Measurements from ENCODE around the gene DTNA.

Gene DTNA

DNA sequence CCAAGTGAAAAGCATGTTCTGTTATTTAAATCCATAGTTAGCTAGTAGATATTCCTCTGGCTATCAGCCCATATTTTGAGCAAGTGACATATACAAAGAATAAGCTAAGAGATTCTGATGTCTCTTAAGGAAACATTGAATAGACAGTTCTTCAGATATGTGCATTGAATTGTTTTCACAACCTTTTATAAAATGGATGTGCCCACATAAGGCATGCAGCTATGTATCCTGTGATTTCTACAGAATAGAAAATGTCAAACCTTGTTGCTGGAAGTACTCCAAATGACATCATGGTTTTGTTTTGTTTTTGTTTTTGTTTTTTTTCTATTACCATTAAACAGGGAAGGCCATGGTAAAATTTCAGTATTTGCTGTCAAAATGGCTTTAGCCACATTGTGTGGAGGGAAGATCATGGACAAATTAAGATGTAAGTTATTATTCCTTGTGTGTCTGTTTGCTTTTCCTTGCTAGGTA is 95.8 kb downstream of the DTNA start:
- H3K79me2 ChIP-seq (ENCODE audit: low read length) = no peaks in the 10 kb centered on the region
- H2AFZ ChIP-seq (ENCODE audit: low read length) = no peak overlapping the region
- no peak overlapping the region for H3K4me3 ChIP-seq (ENCODE audit: low read length)
- DNase-seq = no peak
- H3K27ac ChIP-seq (ENCODE audit: low read length) = no peak overlapping the region
- no peaks in the 10 kb centered on the region for H3K27me3 ChIP-seq (replicated peaks; ENCODE audit: insufficient read depth, low read length)
- H3K4me2 ChIP-seq (ENCODE audit: low read depth, low read length) = no peak overlapping the region
- H3K4me1 ChIP-seq (ENCODE audit: low read length) = no peaks in the 10 kb centered on the region
- no peak for TF ChIP-seq EZH2phosphoT487 (IDR thresholded peaks at IDR 0.05; ENCODE audit: low read length)
- TF ChIP-seq, protein P1, sequence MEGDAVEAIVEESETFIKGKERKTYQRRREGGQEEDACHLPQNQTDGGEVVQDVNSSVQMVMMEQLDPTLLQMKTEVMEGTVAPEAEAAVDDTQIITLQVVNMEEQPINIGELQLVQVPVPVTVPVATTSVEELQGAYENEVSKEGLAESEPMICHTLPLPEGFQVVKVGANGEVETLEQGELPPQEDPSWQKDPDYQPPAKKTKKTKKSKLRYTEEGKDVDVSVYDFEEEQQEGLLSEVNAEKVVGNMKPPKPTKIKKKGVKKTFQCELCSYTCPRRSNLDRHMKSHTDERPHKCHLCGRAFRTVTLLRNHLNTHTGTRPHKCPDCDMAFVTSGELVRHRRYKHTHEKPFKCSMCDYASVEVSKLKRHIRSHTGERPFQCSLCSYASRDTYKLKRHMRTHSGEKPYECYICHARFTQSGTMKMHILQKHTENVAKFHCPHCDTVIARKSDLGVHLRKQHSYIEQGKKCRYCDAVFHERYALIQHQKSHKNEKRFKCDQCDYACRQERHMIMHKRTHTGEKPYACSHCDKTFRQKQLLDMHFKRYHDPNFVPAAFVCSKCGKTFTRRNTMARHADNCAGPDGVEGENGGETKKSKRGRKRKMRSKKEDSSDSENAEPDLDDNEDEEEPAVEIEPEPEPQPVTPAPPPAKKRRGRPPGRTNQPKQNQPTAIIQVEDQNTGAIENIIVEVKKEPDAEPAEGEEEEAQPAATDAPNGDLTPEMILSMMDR (IDR thresholded peaks at IDR 0.05; ENCODE audit: low read length) = no peak
- TF ChIP-seq EZH2 (optimal IDR thresholded peaks at IDR 0.05; ENCODE audit: low read depth, low read length) = no peak
- H3K9me2 ChIP-seq (replicated peaks; ENCODE audit: insufficient read depth, low read length) = no peaks in the 10 kb centered on the region
- no peaks in the 10 kb centered on the region for H3K36me3 ChIP-seq (replicated peaks; ENCODE audit: insufficient read depth, low read length)
- no peaks in the 10 kb centered on the region for H4K20me1 ChIP-seq (ENCODE audit: insufficient read depth, low read length)
- no peak overlapping the region for H3K9ac ChIP-seq (ENCODE audit: low read length)
- no peaks in the 10 kb centered on the region for H3F3A ChIP-seq (ENCODE audit: insufficient read depth, low read length)
- H3K9me3 ChIP-seq (replicated peaks; ENCODE audit: insufficient read depth, low read length) = no peaks in the 10 kb centered on the region

DNA sequence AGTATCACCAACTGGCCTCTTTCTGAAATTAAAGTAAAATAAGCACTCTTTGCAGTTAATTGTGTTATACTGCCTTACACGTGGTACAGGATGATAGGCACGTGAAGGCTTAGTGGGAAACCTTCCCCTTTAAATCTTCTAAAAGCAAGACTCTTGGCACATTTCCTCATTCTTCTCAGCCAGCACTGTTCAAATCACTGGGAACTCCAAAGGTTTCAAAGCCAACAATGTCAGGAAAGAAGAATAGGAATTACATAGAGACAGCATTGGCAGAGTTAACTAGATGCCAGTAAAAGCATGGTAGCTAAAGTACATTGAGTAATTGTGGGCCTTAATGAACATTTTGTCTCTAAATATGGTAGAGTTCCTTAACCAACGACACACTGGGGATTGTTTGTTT is 96.4 kb downstream of the DTNA start:
- Histone ChIP-seq H3K9ac (ENCODE audit: low read length) (no peak overlapping the region), H3F3A (ENCODE audit: insufficient read depth, low read length) (no peaks in the 10 kb centered on the region), H4K20me1 (ENCODE audit: insufficient read depth, low read length) (no peaks in the 10 kb centered on the region), H3K27ac (ENCODE audit: low read length) (no peak overlapping the region), H2AFZ (ENCODE audit: low read length) (no peak overlapping the region), H3K36me3 (replicated peaks; ENCODE audit: insufficient read depth, low read length) (no peaks in the 10 kb centered on the region), H3K4me3 (ENCODE audit: low read length) (no peak overlapping the region), H3K9me2 (replicated peaks; ENCODE audit: insufficient read depth, low read length) (no peaks in the 10 kb centered on the region), H3K4me1 (ENCODE audit: low read length) (no peaks in the 10 kb centered on the region), H3K79me2 (ENCODE audit: low read length) (no peaks in the 10 kb centered on the region), H3K9me3 (replicated peaks; ENCODE audit: insufficient read depth, low read length) (no peaks in the 10 kb centered on the region), H3K4me2 (ENCODE audit: low read depth, low read length) (no peak overlapping the region), H3K27me3 (replicated peaks; ENCODE audit: insufficient read depth, low read length) (no peaks in the 10 kb centered on the region)
- TF ChIP-seq EZH2phosphoT487 (IDR thresholded peaks at IDR 0.05; ENCODE audit: low read length) = no peak
- TF ChIP-seq, protein P1 (IDR thresholded peaks at IDR 0.05; ENCODE audit: low read length) = no peak
- no peak for TF ChIP-seq EZH2 (optimal IDR thresholded peaks at IDR 0.05; ENCODE audit: low read depth, low read length)
- no peak for DNase-seq

DNA sequence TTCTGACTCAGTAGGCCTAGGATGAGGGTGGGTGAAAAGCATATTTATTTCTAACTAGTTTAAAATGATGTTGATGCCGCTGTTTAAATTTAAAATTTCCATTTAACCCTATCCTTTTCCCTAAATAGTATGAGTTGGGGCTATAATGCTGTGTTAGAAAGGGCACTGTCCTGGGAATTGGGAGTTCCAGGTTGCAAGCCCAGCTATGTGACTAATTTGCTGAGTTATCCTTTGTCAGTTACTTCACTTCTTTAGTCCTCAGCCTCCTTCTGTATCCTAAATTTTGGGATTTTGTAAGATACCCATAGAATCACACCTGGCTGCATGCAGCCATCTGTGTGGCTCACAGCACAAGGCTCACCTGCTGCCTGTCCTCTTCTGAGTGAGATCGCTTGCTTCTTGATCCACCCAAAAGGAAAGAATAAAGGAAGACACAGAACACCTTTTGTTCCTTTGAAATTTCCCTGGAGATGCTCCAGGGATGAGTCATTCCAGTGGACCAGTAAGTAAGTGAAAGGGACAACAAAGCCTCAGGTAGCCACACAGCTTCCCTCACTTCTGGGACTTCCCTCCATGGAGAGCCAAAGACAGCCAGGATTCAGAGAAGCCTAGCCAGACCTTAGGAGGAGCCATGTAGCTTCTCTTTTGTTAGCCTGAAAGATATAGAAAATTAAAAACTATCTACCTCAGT is 97.2 kb downstream of the DTNA start:
- Histone ChIP-seq H3K79me2 (ENCODE audit: low read length) (no peaks in the 10 kb centered on the region), H3K9me2 (replicated peaks; ENCODE audit: insufficient read depth, low read length) (no peaks in the 10 kb centered on the region), H4K20me1 (ENCODE audit: insufficient read depth, low read length) (no peaks in the 10 kb centered on the region), H3K27ac (ENCODE audit: low read length) (no peak overlapping the region), H3K4me2 (ENCODE audit: low read depth, low read length) (no peak overlapping the region), H3K36me3 (replicated peaks; ENCODE audit: insufficient read depth, low read length) (no peaks in the 10 kb centered on the region), H3K9me3 (replicated peaks; ENCODE audit: insufficient read depth, low read length) (no peaks in the 10 kb centered on the region), H3F3A (ENCODE audit: insufficient read depth, low read length) (no peaks in the 10 kb centered on the region), H3K4me1 (ENCODE audit: low read length) (no peaks in the 10 kb centered on the region), H3K4me3 (ENCODE audit: low read length) (no peak overlapping the region), H3K27me3 (replicated peaks; ENCODE audit: insufficient read depth, low read length) (no peaks in the 10 kb centered on the region), H3K9ac (ENCODE audit: low read length) (no peak overlapping the region), H2AFZ (ENCODE audit: low read length) (no peak overlapping the region)
- DNase-seq = no peak
- TF ChIP-seq, protein P1 (IDR thresholded peaks at IDR 0.05; ENCODE audit: low read length) = no peak
- TF ChIP-seq EZH2 (optimal IDR thresholded peaks at IDR 0.05; ENCODE audit: low read depth, low read length) (no peak), EZH2phosphoT487 (IDR thresholded peaks at IDR 0.05; ENCODE audit: low read length) (no peak)

Measured in MM.1S (cell line).